GM23338 (cell line): ENCODE results near the gene OMP. TPM values are rescaled to one million over a fixed set of nuclear protein-coding genes. Genes with fewer than 3 reads are reported as not detected.
A peak's percentile ranks its signal among the peaks of the same experiment; 100 is the strongest.

Source experiments
- ATAC-seq: fragments of 200-7000 bp; cut with Tn5 transposase; 3 replicates; pipeline ENCODE4 v1.9.1; 2020
- DNase-seq: peaks from one replicate; pipeline ENCODE4 v3.0.0-alpha.2; 2015; ENCODE audit warnings: low spot score
- H2AFZ ChIP-seq: fragments of 200-600 bp; sonication (generic); 2 replicates; pipeline ENCODE4 v1.8.0; 2016; ENCODE audit warnings: antibody characterized with exemption, mild to moderate bottlenecking, moderate library complexity
- H3F3A ChIP-seq: fragments of 200-600 bp; sonication (generic); replicated peaks from 2 replicates; pipeline ENCODE4 v1.8.0; 2017; ENCODE audit warnings: antibody characterized with exemption, mixed run types, low read depth
- H3K27ac ChIP-seq: fragments of 200-600 bp; sonication (generic); 2 replicates; pipeline ENCODE4 v1.6.1; 2016; ENCODE audit warnings: low read depth
- H3K27me3 ChIP-seq: fragments of 200-600 bp; sonication (generic); 2 replicates; pipeline ENCODE4 v1.8.0; 2016; ENCODE audit warnings: mild to moderate bottlenecking, mixed run types, moderate library complexity; ENCODE audit not compliant: insufficient read depth
- H3K36me3 ChIP-seq: fragments of 200-600 bp; sonication (generic); 2 replicates; pipeline ENCODE4 v1.8.0; 2016; ENCODE audit warnings: mild to moderate bottlenecking; ENCODE audit not compliant: insufficient read depth
- H3K4me1 ChIP-seq: fragments of 200-600 bp; sonication (generic); 2 replicates; pipeline ENCODE4 v1.8.0; 2016; ENCODE audit warnings: mild to moderate bottlenecking, moderate library complexity; ENCODE audit not compliant: insufficient read depth
- H3K4me2 ChIP-seq: fragments of 200-600 bp; sonication (generic); 2 replicates; pipeline ENCODE4 v1.7.1; 2017; ENCODE audit warnings: mixed run types
- H3K4me3 ChIP-seq: fragments of 200-600 bp; sonication (generic); 2 replicates; pipeline ENCODE4 v1.6.1; 2016; ENCODE audit warnings: mixed run types
- H3K79me2 ChIP-seq: fragments of 200-600 bp; sonication (generic); replicated peaks from 2 replicates; pipeline ENCODE4 v1.8.0; 2017; ENCODE audit warnings: mild to moderate bottlenecking; ENCODE audit not compliant: insufficient read depth
- H3K9me2 ChIP-seq: fragments of 200-600 bp; sonication (generic); 2 replicates; pipeline ENCODE4 v1.8.0; 2017; ENCODE audit not compliant: insufficient read depth
- H4K20me1 ChIP-seq: fragments of 200-600 bp; sonication (generic); replicated peaks from 2 replicates; pipeline ENCODE4 v1.8.0; 2017; ENCODE audit warnings: mild to moderate bottlenecking; ENCODE audit not compliant: insufficient read depth
- H3K27ac Mint-ChIP-seq: 2 replicates; pipeline ENCODE4 v1.8.0; 2020; ENCODE audit warnings: inconsistent platforms, mild to moderate bottlenecking, moderate library complexity, mixed read lengths
- H3K27me3 Mint-ChIP-seq: 3 replicates; pipeline ENCODE4 v1.8.0; 2022; ENCODE audit warnings: low read depth, mild to moderate bottlenecking, moderate library complexity, mixed read lengths, inconsistent platforms; ENCODE audit not compliant: insufficient read depth, poor library complexity
- H3K36me3 Mint-ChIP-seq: 3 replicates; pipeline ENCODE4 v1.8.0; 2021; ENCODE audit warnings: low read depth, mild to moderate bottlenecking, inconsistent platforms, moderate library complexity, mixed read lengths
- H3K4me1 Mint-ChIP-seq: 3 replicates; pipeline ENCODE4 v1.8.0; 2020; ENCODE audit warnings: mild to moderate bottlenecking, inconsistent platforms, mixed read lengths
- H3K4me3 Mint-ChIP-seq: 3 replicates; pipeline ENCODE4 v1.8.0; 2021; ENCODE audit warnings: moderate library complexity, mild to moderate bottlenecking, inconsistent platforms, mixed read lengths
- H3K9me3 Mint-ChIP-seq: 3 replicates; pipeline ENCODE4 v1.8.0; 2020; ENCODE audit warnings: moderate library complexity, mild to moderate bottlenecking, inconsistent platforms, mixed read lengths
- EZH2 ChIP-seq: fragments of 200-600 bp; sonication (generic); IDR thresholded peaks from one replicate; pipeline ENCODE4 v1.8.0; 2017; ENCODE audit warnings: antibody characterized with exemption, mild to moderate bottlenecking, low read depth; ENCODE audit not compliant: unreplicated experiment
- EZH2phosphoT487 ChIP-seq: fragments of 200-600 bp; sonication (generic); IDR thresholded peaks from one replicate; pipeline ENCODE4 v1.8.1; 2018; ENCODE audit warnings: antibody characterized with exemption; ENCODE audit not compliant: unreplicated experiment
- ZNF331 ChIP-seq: fragments of 250-450 bp; sonication (Bioruptor Pico); IDR thresholded peaks from 2 replicates; pipeline ENCODE4 v1.5.0; 2020; ENCODE audit warnings: low read depth, mild to moderate bottlenecking, moderate library complexity
- polyA plus RNA-seq: library from polyadenylated mRNA; unstranded; fragments of >200 nt; fragmentation: Nextera tagmentation; extraction: Ambion mirVana; gene quantifications from 2 replicates; pipeline ENCODE4 v1.2.1, GENCODE V29; 2016
- total RNA-seq: library from RNA; depleted of rRNA; stranded (reverse); fragments of >200 nt; shearing (Covaris generic); gene quantifications from 2 replicates; pipeline ENCODE4 v1.2.3, GENCODE V29; 2014
- TF ChIP-seq, protein P1 (sequence below): IDR thresholded peaks from 2 replicates; pipeline ENCODE4 v1.6.1; 2016; ENCODE audit warnings: antibody characterized with exemption
- TF ChIP-seq, protein P2 (sequence below): fragments of 250-450 bp; sonication (Bioruptor Pico); IDR thresholded peaks from 2 replicates; pipeline ENCODE4 v1.5.0; 2020; ENCODE audit warnings: mild to moderate bottlenecking, moderate library complexity

Gene OMP
- total and polyA plus RNA-seq, 2 experiments from 2014 or later = 1.0 TPM; not detected in 1

DNA sequence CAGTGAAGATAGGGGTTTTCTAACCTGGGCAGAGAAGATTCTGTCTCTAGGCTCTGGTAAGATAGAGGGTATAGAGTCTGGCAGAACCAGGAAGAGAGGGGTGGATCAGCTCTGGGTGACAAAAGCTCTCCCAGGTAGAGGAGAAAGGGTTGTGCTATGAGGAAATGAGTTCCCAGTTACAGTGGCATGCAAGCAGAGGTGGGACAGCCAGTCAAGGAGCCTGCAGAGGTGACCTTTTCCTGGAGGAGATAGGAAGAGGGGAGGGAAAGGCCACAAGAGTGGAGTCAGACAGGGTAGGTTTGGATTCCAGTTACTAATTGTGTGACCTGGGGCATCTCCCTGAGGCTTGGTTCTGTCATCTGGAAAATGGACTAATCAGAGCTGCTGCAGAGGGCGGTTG, 39.2 kb upstream of the OMP start:
- Histone ChIP-seq H3K4me1 (peaks cover 16% of the 10 kb centered on the region; the same call in 1 of the 2 replicates), H2AFZ (0 out of 2 replicates have a peak overlapping the region, but pooled peaks have one; percentile 57), H3K36me3 (no peaks in the 10 kb centered on the region), H3K9me2 (no peaks in the 10 kb centered on the region), H3K4me2 (no peak overlapping the region), H3K4me3 (no peak overlapping the region), H3K27ac (no peak overlapping the region), H3K27me3 (no peaks in the 10 kb centered on the region), H3K79me2 (no peaks in the 10 kb centered on the region), H3F3A (peaks cover 10% of the 10 kb centered on the region), H4K20me1 (no peaks in the 10 kb centered on the region)
- Mint-ChIP-seq H3K4me1 (peaks cover 21% of the 10 kb centered on the region), H3K36me3 (no peaks in the 10 kb centered on the region), H3K4me3 (no peak overlapping the region), H3K27me3 (peaks cover 21% of the 10 kb centered on the region), H3K9me3 (peaks cover 3% of the 10 kb centered on the region; the same call in 1 of the 3 replicates), H3K27ac (no peak overlapping the region)
- ATAC-seq (no peak), DNase-seq (no peak)
- TF ChIP-seq, protein P1, sequence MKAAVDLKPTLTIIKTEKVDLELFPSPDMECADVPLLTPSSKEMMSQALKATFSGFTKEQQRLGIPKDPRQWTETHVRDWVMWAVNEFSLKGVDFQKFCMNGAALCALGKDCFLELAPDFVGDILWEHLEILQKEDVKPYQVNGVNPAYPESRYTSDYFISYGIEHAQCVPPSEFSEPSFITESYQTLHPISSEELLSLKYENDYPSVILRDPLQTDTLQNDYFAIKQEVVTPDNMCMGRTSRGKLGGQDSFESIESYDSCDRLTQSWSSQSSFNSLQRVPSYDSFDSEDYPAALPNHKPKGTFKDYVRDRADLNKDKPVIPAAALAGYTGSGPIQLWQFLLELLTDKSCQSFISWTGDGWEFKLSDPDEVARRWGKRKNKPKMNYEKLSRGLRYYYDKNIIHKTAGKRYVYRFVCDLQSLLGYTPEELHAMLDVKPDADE = no peak
- TF ChIP-seq ZNF331 (CRISPR knock-in tag) (no peak), EZH2phosphoT487 (no peak)

DNA sequence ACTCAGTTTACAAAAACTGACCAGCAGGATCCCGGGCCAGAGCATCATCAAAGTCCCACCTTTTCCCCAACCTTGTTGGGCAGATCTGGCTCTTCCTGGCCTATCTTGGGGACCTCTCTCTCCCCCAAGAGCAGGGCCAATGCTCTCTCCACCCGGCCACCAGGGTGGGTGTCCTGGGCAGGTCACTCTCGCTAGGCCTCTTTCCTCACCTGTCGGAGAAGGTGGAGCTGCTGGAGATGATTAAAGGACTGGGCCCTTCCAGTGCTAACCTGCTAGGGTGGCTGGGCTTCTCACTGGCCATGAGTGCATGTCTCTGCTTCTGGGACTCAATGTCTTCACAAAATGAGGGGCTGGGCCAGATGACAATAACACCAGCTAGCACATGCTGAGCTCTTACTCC, 38.8 kb upstream of the OMP start:
- H3K4me3 ChIP-seq = no peak overlapping the region
- peaks cover 10% of the 10 kb centered on the region for H3F3A ChIP-seq
- no peaks in the 10 kb centered on the region for H3K79me2 ChIP-seq
- Mint-ChIP-seq H3K36me3 (no peaks in the 10 kb centered on the region), H3K4me1 (peaks cover 21% of the 10 kb centered on the region), H3K4me3 (no peak overlapping the region), H3K27ac (no peak overlapping the region), H3K27me3 (peaks cover 21% of the 10 kb centered on the region), H3K9me3 (peaks cover 3% of the 10 kb centered on the region; the same call in 1 of the 3 replicates)
- no peaks in the 10 kb centered on the region for H3K9me2 ChIP-seq
- DNase-seq (no peak), ATAC-seq (no peak)
- peaks cover 16% of the 10 kb centered on the region; the same call in 1 of the 2 replicates for H3K4me1 ChIP-seq
- H3K36me3 ChIP-seq = no peaks in the 10 kb centered on the region
- no peaks in the 10 kb centered on the region for H3K27me3 ChIP-seq
- H2AFZ ChIP-seq = no peak overlapping the region
- TF ChIP-seq, protein P2, sequence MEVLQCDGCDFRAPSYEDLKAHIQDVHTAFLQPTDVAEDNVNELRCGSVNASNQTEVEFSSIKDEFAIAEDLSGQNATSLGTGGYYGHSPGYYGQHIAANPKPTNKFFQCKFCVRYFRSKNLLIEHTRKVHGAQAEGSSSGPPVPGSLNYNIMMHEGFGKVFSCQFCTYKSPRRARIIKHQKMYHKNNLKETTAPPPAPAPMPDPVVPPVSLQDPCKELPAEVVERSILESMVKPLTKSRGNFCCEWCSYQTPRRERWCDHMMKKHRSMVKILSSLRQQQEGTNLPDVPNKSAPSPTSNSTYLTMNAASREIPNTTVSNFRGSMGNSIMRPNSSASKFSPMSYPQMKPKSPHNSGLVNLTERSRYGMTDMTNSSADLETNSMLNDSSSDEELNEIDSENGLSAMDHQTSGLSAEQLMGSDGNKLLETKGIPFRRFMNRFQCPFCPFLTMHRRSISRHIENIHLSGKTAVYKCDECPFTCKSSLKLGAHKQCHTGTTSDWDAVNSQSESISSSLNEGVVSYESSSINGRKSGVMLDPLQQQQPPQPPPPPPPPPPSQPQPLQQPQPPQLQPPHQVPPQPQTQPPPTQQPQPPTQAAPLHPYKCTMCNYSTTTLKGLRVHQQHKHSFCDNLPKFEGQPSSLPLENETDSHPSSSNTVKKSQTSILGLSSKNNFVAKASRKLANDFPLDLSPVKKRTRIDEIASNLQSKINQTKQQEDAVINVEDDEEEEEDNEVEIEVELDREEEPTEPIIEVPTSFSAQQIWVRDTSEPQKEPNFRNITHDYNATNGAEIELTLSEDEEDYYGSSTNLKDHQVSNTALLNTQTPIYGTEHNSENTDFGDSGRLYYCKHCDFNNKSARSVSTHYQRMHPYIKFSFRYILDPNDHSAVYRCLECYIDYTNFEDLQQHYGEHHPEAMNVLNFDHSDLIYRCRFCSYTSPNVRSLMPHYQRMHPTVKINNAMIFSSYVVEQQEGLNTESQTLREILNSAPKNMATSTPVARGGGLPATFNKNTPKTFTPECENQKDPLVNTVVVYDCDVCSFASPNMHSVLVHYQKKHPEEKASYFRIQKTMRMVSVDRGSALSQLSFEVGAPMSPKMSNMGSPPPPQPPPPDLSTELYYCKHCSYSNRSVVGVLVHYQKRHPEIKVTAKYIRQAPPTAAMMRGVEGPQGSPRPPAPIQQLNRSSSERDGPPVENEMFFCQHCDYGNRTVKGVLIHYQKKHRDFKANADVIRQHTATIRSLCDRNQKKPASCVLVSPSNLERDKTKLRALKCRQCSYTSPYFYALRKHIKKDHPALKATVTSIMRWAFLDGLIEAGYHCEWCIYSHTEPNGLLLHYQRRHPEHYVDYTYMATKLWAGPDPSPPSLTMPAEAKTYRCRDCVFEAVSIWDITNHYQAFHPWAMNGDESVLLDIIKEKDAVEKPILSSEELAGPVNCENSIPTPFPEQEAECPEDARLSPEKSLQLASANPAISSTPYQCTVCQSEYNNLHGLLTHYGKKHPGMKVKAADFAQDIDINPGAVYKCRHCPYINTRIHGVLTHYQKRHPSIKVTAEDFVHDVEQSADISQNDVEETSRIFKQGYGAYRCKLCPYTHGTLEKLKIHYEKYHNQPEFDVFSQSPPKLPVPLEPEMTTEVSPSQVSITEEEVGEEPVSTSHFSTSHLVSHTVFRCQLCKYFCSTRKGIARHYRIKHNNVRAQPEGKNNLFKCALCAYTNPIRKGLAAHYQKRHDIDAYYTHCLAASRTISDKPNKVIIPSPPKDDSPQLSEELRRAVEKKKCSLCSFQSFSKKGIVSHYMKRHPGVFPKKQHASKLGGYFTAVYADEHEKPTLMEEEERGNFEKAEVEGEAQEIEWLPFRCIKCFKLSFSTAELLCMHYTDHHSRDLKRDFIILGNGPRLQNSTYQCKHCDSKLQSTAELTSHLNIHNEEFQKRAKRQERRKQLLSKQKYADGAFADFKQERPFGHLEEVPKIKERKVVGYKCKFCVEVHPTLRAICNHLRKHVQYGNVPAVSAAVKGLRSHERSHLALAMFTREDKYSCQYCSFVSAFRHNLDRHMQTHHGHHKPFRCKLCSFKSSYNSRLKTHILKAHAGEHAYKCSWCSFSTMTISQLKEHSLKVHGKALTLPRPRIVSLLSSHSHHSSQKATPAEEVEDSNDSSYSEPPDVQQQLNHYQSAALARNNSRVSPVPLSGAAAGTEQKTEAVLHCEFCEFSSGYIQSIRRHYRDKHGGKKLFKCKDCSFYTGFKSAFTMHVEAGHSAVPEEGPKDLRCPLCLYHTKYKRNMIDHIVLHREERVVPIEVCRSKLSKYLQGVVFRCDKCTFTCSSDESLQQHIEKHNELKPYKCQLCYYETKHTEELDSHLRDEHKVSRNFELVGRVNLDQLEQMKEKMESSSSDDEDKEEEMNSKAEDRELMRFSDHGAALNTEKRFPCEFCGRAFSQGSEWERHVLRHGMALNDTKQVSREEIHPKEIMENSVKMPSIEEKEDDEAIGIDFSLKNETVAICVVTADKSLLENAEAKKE (CRISPR knock-in tag) = no peak
- no peak for TF ChIP-seq EZH2
- H3K4me2 ChIP-seq = no peak overlapping the region
- no peak overlapping the region for H3K27ac ChIP-seq
- H4K20me1 ChIP-seq = no peaks in the 10 kb centered on the region
